NB4 (cell line): Measurements from ENCODE around the gene HOXA13.

Experiments
- CTCF ChIP-seq: IDR thresholded peaks from one replicate; pipeline ENCODE4 v1.5.1; 2012; ENCODE audit warnings: low read depth, low read length
- MAX ChIP-seq: IDR thresholded peaks from 2 replicates; pipeline ENCODE4 v1.6.1; 2011; ENCODE audit warnings: low read depth, low read length
- POLR2A ChIP-seq: IDR thresholded peaks from 2 replicates; pipeline ENCODE4 v1.6.1; 2011; ENCODE audit warnings: mild to moderate bottlenecking; ENCODE audit not compliant: insufficient read length; ENCODE audit errors: extremely low read depth

GRCh38 chr7:27150568-27151340 is 49.1 kb downstream of the HOXA13 start:
- TF ChIP-seq CTCF (peak; percentile 93), POLR2A (peak; percentile 29), MAX (peak; percentile 33)
